HepG2 (cell line): Measurements from ENCODE around the gene NCOA7. TPM values are rescaled to one million over a fixed set of nuclear protein-coding genes. Genes with fewer than 3 reads are reported as not detected.

ENCODE experiments used
- ATAC-seq: fragments of 200-7000 bp; cut with Tn5 transposase; 3 replicates; pipeline ENCODE4 v1.9.1; 2020; ENCODE audit warnings: mild to moderate bottlenecking, moderate library complexity
- BruUV-seq: library from RNA; stranded (reverse); fragments of 400-500 nt; replicated peaks from 2 replicates; lab custom pipeline; 2021; lab: Mats Ljungman, UMichigan
- CTCF ChIA-PET: fragments of 300-600 bp; formaldehyde crosslinking; extraction: SDS; loops from one replicate; lab custom pipeline; 2021; ENCODE audit warnings: low total read pairs, inconsistent platforms, low intra/inter-chr PET ratio; lab: Yijun Ruan, JAX
- POLR2A ChIA-PET: fragments of 350-600 bp; sonication (Branson Sonifier 250); formaldehyde crosslinking; loops from one replicate; lab custom pipeline; 2020; ENCODE audit warnings: antibody characterized with exemption, inconsistent platforms; lab: Yijun Ruan, JAX
- DNase-seq: peaks from one replicate; pipeline ENCODE4 v3.0.0-alpha.2; 2015; ENCODE audit warnings: low spot score
- FAIRE-seq: peaks from 3 replicates; lab custom pipeline; 2011; peaks lifted over from hg19 to GRCh38; lab: Jason Lieb, UNC
- H2AFZ ChIP-seq: one replicate; pipeline ENCODE4 v1.6.1; 2011; ENCODE audit warnings: low read length, inconsistent platforms
- H3K27ac ChIP-seq: fragments of 300-600 bp; 3 replicates; pipeline ENCODE4 v1.8.0; 2011; ENCODE audit warnings: mixed run types, mild to moderate bottlenecking, mixed read lengths, low read length, inconsistent platforms; ENCODE audit not compliant: insufficient read depth; ENCODE audit errors: extremely low read length
- H3K27me3 ChIP-seq, 2 experiments: fragments of 200-600 bp in 1 of 2; 2 replicates in 1 of 2; 3 replicates in 1 of 2; pipeline versions ENCODE4 v1.6.0 to v1.8.0; 2011; ENCODE audit warnings: low read length in 2 of 2, mild to moderate bottlenecking in 2 of 2, moderate library complexity in 2 of 2, inconsistent platforms in 1 of 2; ENCODE audit not compliant: insufficient read depth in 2 of 2, control insufficient read depth in 1 of 2
- H3K36me3 ChIP-seq, 2 experiments: fragments of 200-600 bp in 1 of 2; replicated peaks in 1 of 2; 2 replicates in 1 of 2; 3 replicates in 1 of 2; pipeline versions ENCODE4 v1.5.1 to v1.8.0; 2011; ENCODE audit warnings: low read length in 2 of 2, inconsistent platforms in 1 of 2; ENCODE audit not compliant: insufficient read depth in 2 of 2, control insufficient read depth in 1 of 2
- H3K4me1 ChIP-seq: 2 replicates; pipeline ENCODE4 v1.5.1; 2012; ENCODE audit warnings: low read length, inconsistent platforms; ENCODE audit not compliant: insufficient read depth
- H3K4me2 ChIP-seq: 2 replicates; pipeline ENCODE4 v1.6.0; 2011; ENCODE audit warnings: low read depth, low read length, inconsistent platforms
- H3K4me3 ChIP-seq, 3 experiments: fragments of 200-600 bp in 1 of 3; sonication (generic), shearing (Covaris generic) in 1 of 3; replicated peaks in 1 of 3; 2 replicates each; pipeline ENCODE4 v1.5.1; 2011 to 2016; ENCODE audit warnings: low read length in 3 of 3, inconsistent platforms in 2 of 3, low read depth in 2 of 3, mild to moderate bottlenecking in 2 of 3, control low read depth in 1 of 3, mixed read lengths in 1 of 3; ENCODE audit not compliant: insufficient read depth in 1 of 3
- H3K79me2 ChIP-seq: one replicate; pipeline ENCODE4 v1.6.1; 2011; ENCODE audit warnings: low read length, inconsistent platforms; ENCODE audit not compliant: insufficient read depth
- H3K9ac ChIP-seq: 2 replicates; pipeline ENCODE4 v1.6.0; 2011; ENCODE audit warnings: mild to moderate bottlenecking, low read depth, low read length, inconsistent platforms; ENCODE audit not compliant: insufficient read depth
- H3K9me3 ChIP-seq: 2 replicates; pipeline ENCODE4 v1.5.1; 2012; ENCODE audit warnings: mild to moderate bottlenecking, low read length
- H4K20me1 ChIP-seq: 2 replicates; pipeline ENCODE4 v1.6.0; 2011; ENCODE audit warnings: inconsistent platforms, mild to moderate bottlenecking, low read length, moderate library complexity; ENCODE audit not compliant: insufficient read depth
- CBFB ChIP-seq: sonication (generic); formaldehyde crosslinking; IDR thresholded peaks from 2 replicates; pipeline ENCODE4 v1.4.0; 2020; ENCODE audit warnings: missing genetic modification reagents
- FOXK1 ChIP-seq: sonication (generic); formaldehyde crosslinking; IDR thresholded peaks from 2 replicates; pipeline ENCODE4 v1.4.0; 2020; ENCODE audit warnings: low read depth, missing genetic modification reagents, borderline replicate concordance
- ZNF207 ChIP-seq: fragments of 450-650 bp; IDR thresholded peaks from 2 replicates; pipeline ENCODE4 v1.6.1; 2016; ENCODE audit warnings: antibody characterized with exemption, borderline replicate concordance
- ZNF367 ChIP-seq: sonication (generic); formaldehyde crosslinking; IDR thresholded peaks from 2 replicates; pipeline ENCODE4 v1.4.0; 2020; ENCODE audit warnings: missing genetic modification reagents, borderline replicate concordance
- ZNF546 ChIP-seq: sonication (generic); formaldehyde crosslinking; conservative IDR thresholded peaks from 2 replicates; pipeline ENCODE4 v1.8.1; 2023; ENCODE audit warnings: mild to moderate bottlenecking, missing genetic modification reagents
- ZNF572 ChIP-seq: sonication (generic); formaldehyde crosslinking; IDR thresholded peaks from 2 replicates; pipeline ENCODE4 v1.5.1; 2020; ENCODE audit warnings: mild to moderate bottlenecking, missing genetic modification reagents
- ZNF674 ChIP-seq: sonication (generic); formaldehyde crosslinking; IDR thresholded peaks from 2 replicates; pipeline ENCODE4 v1.5.0; 2020; ENCODE audit warnings: low read depth, mild to moderate bottlenecking, missing genetic modification reagents
- ZNF737 ChIP-seq: sonication (generic); formaldehyde crosslinking; IDR thresholded peaks from 2 replicates; pipeline ENCODE4 v1.5.0; 2020; ENCODE audit warnings: missing genetic modification reagents, mild to moderate bottlenecking, borderline replicate concordance
- ZSCAN20 ChIP-seq: sonication (generic); formaldehyde crosslinking; IDR thresholded peaks from 2 replicates; pipeline ENCODE4 v1.4.0; 2020; ENCODE audit warnings: missing genetic modification reagents, mild to moderate bottlenecking, borderline replicate concordance
- ZZZ3 ChIP-seq: sonication (generic); formaldehyde crosslinking; IDR thresholded peaks from 2 replicates; pipeline ENCODE4 v1.4.0; 2020; ENCODE audit warnings: missing genetic modification reagents, mild to moderate bottlenecking, borderline replicate concordance
- WGBS: methylation state at CpG from one replicate; pipeline ENCODE4 v1.1.6; 2017; ENCODE audit warnings: low lambda C conversion rate; 5-methylcytosine and 5-hydroxymethylcytosine counted together
- in situ Hi-C: cut with HindIII; loops from 2 replicates; pipeline ENCODE4 v1.10.0; 2017; ENCODE audit warnings: low pct_unique_long_range_greater_than_20kb; ENCODE audit not compliant: extremely low pct_ligation_motif_present
- intact Hi-C: fragments of 100-400 bp; cut with micrococcal nuclease; formaldehyde crosslinking; loops from one replicate; pipeline ENCODE4 v1.10.0; 2022; ENCODE audit not compliant: unreplicated experiment
- polyA plus RNA-seq, 8 experiments: library from polyadenylated mRNA; depleted of rRNA in 3 of 8; stranded (reverse) in 7 of 8; unstranded in 1 of 8; fragments of >200 nt; fragmentation: Illumina TruSeq in 4 of 8; extraction: Trizol in 4 of 8; gene quantifications; 2 replicates each; pipeline versions ENCODE4 v1.2.1 to v1.2.3, GENCODE V29; 2011 to 2016; ENCODE audit warnings: low read depth in 4 of 8, missing spikeins in 1 of 8, mixed read lengths in 1 of 8; ENCODE audit not compliant: insufficient read depth in 1 of 8
- total RNA-seq, 5 experiments: library from RNA; depleted of rRNA; stranded (reverse); fragments of >200 nt; fragmentation: Illumina TruSeq; extraction: Trizol; gene quantifications; 2 replicates each; pipeline ENCODE4 v1.2.3, GENCODE V29; 2016; ENCODE audit warnings: low read depth in 1 of 5
- TF ChIP-seq, protein P1 (sequence below): fragments of 450-650 bp; IDR thresholded peaks from 2 replicates; pipeline ENCODE4 v1.6.1; 2016
- TF ChIP-seq, protein P2 (sequence below): sonication (generic); formaldehyde crosslinking; IDR thresholded peaks from 2 replicates; pipeline ENCODE4 v1.5.0; 2020; ENCODE audit warnings: missing genetic modification reagents
- TF ChIP-seq, protein P3 (sequence below): sonication (generic); formaldehyde crosslinking; IDR thresholded peaks from 2 replicates; pipeline ENCODE4 v1.8.1; 2023; ENCODE audit warnings: mild to moderate bottlenecking, inconsistent platforms, moderate library complexity, missing genetic modification reagents, borderline replicate concordance
- TF ChIP-seq, protein P4 (sequence below): sonication (generic); formaldehyde crosslinking; IDR thresholded peaks from 2 replicates; pipeline ENCODE4 v1.4.0; 2020; ENCODE audit warnings: missing genetic modification reagents
- TF ChIP-seq, protein P5 (sequence below): sonication (generic); formaldehyde crosslinking; IDR thresholded peaks from 2 replicates; pipeline ENCODE4 v1.5.0; 2020; ENCODE audit warnings: mild to moderate bottlenecking, missing genetic modification reagents

NCOA7 gene
- total and polyA plus RNA-seq, 2 of the 13 experiments (the other 11 are each of a cell fraction or from before 2014, with no cell fraction given) = 13.6 to 20.8 TPM

DNA sequence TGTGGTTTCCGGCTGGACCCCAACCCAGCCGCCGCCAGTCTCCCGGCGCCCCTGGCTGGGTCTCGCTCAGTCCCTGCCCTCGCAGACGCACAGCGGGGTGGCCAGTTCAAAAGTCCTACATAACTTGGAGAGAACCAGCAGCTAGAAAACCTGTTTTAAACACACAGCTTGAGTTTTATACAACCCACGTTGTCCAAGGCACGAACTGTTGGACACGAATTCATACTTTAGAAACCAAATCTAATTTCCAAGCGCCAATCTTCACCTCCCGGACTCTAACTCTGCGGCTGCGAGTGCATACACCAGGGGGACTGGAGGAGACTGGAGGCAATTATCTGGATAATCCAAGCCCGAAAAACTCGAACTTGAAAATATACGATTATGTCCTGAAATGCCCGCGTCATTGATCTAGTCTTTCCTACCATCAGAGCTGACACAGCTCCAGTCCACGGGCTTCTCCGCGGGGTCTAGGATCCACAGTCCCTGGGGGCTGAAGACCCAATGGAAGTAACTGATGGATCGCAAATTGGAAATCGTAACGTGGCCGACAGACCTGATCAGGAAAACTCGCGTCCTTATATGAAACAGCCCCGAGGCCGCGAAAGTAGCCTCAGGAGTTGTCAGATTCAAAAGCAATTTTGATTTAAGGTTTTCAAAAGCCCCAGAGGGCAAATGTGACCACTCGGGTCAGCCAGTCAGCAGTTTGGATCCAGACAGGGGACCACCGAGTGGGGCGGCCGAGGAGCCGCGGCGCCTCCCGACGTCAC, 42.2 kb upstream of the NCOA7 start:
- Histone ChIP-seq H4K20me1 (no peaks in the 10 kb centered on the region), H3K79me2 (no peaks in the 10 kb centered on the region), H3K4me2 (peak overlapping the region; percentile 95), H3K27ac (no peak overlapping the region), H3K9me3 (no peaks in the 10 kb centered on the region), H3K36me3 (no peaks in the 10 kb centered on the region), H2AFZ (peak overlapping the region; percentile 60), H3K4me1 (peaks cover 46% of the 10 kb centered on the region), H3K27me3 (peaks cover 3 to 60% of the 10 kb centered on the region in 2 experiments; a peak in 4 of 5 replicates), H3K9ac (peak overlapping the region; percentile 36; the same call in 1 of the 2 replicates), H3K4me3 (peak overlapping the region; percentile 61 to 86 (median 65))
- in situ Hi-C loops = loop anchor here (10.0 kb wide), 1 partner anchor 234 kb away; no protein-coding TSS in a partner anchor
- intact Hi-C loops = loop anchor here (1.0 kb wide), 1 partner anchor 32 kb away; no protein-coding TSS in a partner anchor
- BruUV-seq = TSS peak; percentile 74
- FAIRE-seq (no peak), ATAC-seq (peak; percentile 54), DNase-seq (peak; percentile 12)
- ChIA-PET POLR2A (interaction anchor here (1.2 to 1.9 kb wide), 2 partner anchors 33 to 42 kb away, joined by 3 to 5 read pairs; no protein-coding TSS in a partner anchor), CTCF (no interaction called here)
- 1% methylated on average over 32 of the region's 42 CpGs for WGBS
- TF ChIP-seq ZNF367 (CRISPR knock-in tag) (0 out of 2 replicates have a peak, but pooled peaks have one; percentile 26), ZNF674 (CRISPR knock-in tag) (no peak), ZNF207 (no peak), ZNF737 (CRISPR knock-in tag) (no peak), ZZZ3 (CRISPR knock-in tag) (no peak), ZNF546 (CRISPR knock-in tag) (0 out of 2 replicates have a peak, but pooled peaks have one; percentile 2), CBFB (CRISPR knock-in tag) (no peak), ZSCAN20 (no peak), ZNF572 (CRISPR knock-in tag) (no peak), FOXK1 (CRISPR knock-in tag) (no peak)
- TF ChIP-seq, protein P1, sequence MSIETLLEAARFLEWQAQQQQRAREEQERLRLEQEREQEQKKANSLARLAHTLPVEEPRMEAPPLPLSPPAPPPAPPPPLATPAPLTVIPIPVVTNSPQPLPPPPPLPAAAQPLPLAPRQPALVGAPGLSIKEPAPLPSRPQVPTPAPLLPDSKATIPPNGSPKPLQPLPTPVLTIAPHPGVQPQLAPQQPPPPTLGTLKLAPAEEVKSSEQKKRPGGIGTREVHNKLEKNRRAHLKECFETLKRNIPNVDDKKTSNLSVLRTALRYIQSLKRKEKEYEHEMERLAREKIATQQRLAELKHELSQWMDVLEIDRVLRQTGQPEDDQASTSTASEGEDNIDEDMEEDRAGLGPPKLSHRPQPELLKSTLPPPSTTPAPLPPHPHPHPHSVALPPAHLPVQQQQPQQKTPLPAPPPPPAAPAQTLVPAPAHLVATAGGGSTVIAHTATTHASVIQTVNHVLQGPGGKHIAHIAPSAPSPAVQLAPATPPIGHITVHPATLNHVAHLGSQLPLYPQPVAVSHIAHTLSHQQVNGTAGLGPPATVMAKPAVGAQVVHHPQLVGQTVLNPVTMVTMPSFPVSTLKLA = no peak
- TF ChIP-seq, protein P2, sequence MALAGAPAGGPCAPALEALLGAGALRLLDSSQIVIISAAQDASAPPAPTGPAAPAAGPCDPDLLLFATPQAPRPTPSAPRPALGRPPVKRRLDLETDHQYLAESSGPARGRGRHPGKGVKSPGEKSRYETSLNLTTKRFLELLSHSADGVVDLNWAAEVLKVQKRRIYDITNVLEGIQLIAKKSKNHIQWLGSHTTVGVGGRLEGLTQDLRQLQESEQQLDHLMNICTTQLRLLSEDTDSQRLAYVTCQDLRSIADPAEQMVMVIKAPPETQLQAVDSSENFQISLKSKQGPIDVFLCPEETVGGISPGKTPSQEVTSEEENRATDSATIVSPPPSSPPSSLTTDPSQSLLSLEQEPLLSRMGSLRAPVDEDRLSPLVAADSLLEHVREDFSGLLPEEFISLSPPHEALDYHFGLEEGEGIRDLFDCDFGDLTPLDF (CRISPR knock-in tag) = no peak
- TF ChIP-seq, protein P3, sequence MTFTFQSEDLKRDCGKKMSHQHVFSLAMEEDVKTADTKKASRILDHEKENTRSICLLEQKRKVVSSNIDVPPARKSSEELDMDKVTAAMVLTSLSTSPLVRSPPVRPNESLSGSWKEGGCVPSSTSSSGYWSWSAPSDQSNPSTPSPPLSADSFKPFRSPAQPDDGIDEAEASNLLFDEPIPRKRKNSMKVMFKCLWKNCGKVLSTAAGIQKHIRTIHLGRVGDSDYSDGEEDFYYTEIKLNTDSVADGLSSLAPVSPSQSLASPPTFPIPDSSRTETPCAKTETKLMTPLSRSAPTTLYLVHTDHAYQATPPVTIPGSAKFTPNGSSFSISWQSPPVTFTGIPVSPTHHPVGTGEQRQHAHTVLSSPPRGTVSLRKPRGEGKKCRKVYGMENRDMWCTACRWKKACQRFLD (CRISPR knock-in tag) = peak; percentile 40; the same call in 1 of the 2 replicates
- TF ChIP-seq, protein P4, sequence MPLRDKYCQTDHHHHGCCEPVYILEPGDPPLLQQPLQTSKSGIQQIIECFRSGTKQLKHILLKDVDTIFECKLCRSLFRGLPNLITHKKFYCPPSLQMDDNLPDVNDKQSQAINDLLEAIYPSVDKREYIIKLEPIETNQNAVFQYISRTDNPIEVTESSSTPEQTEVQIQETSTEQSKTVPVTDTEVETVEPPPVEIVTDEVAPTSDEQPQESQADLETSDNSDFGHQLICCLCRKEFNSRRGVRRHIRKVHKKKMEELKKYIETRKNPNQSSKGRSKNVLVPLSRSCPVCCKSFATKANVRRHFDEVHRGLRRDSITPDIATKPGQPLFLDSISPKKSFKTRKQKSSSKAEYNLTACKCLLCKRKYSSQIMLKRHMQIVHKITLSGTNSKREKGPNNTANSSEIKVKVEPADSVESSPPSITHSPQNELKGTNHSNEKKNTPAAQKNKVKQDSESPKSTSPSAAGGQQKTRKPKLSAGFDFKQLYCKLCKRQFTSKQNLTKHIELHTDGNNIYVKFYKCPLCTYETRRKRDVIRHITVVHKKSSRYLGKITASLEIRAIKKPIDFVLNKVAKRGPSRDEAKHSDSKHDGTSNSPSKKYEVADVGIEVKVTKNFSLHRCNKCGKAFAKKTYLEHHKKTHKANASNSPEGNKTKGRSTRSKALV = peak; percentile 91
- TF ChIP-seq, protein P5, sequence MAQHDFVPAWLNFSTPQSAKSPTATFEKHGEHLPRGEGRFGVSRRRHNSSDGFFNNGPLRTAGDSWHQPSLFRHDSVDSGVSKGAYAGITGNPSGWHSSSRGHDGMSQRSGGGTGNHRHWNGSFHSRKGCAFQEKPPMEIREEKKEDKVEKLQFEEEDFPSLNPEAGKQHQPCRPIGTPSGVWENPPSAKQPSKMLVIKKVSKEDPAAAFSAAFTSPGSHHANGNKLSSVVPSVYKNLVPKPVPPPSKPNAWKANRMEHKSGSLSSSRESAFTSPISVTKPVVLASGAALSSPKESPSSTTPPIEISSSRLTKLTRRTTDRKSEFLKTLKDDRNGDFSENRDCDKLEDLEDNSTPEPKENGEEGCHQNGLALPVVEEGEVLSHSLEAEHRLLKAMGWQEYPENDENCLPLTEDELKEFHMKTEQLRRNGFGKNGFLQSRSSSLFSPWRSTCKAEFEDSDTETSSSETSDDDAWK = no peak
